HG03159 (cell line): Measurements from ENCODE around the gene SLFNL1.

ENCODE experiments used
- ATAC-seq: cut with Tn5 transposase; IDR thresholded peaks from one replicate; pipeline ENCODE4 v1.9.1; 2021; ENCODE audit warnings: mild to moderate bottlenecking, moderate library complexity; ENCODE audit not compliant: unreplicated experiment

SLFNL1 gene

DNA sequence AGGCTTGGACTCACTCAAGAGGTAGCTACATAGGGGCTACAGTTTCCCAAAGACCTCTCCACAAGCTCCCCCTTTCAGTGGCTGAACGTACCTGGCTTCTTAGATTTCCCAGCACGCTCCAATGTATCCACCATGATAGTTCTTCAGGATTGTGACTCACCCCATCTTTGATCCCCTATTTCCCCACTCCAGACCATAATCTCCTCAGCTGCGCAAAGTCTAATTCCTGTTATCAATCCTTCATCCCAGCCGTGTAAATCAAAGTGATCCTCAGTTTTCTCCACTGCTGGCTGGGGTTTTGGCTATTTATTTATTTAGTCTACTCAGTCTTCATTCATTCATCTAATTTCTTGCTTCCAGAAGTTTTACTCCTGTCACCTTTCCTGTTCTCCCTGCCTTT, 55.1 kb downstream of the SLFNL1 start:
- ATAC-seq = no peak
